Hindlimb muscle (tissue), 1 donor: Measurements from ENCODE around the gene RNLS. TPM values are rescaled to one million over a fixed set of nuclear protein-coding genes. Genes with fewer than 3 reads are reported as not detected.

Experiments used
- DNase-seq: peaks from one replicate; pipeline ENCODE4 v3.0.0-alpha.2; 2013
- polyA plus RNA-seq: library from polyadenylated mRNA; unstranded; fragments of 120-200 nt; gene quantifications from one replicate; pipeline ENCODE4 v1.2.1, GENCODE V29; 2013; ENCODE audit not compliant: insufficient read length

RNLS gene
- polyA plus RNA-seq, 1 donor = 2.7 TPM

DNA sequence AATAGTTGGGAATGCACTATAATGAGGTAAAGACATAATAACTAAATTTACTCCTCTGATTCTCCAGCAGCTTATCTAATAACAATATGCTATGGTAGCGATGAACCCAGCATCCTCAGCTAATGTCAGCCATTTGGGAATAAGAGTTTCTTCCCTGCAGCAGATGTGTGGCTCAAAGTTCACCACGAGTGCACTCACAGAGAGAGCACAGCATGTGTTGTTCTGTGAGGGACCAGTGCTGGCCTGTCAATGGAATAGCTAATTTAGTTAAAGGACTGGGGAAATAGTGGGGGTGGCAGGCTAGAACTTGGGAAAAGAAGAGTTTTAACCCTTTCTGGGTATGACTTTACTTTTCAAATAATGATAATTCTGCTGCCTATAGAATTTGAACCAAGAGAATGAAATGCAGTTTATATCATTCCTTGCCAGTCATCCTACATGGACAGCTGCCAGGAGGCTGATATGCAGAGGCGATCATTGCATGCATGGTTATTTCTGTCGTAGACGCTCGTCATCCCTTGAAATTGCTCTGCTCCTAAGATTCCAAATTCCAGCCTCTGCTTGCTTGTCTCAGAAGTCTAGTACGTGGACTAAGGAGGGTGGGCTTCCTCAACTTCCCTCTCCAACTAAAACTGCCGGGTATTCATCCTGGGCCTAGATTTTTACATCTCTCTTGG, 355.6 kb downstream of the RNLS start:
- peak; percentile 68 for DNase-seq

DNA sequence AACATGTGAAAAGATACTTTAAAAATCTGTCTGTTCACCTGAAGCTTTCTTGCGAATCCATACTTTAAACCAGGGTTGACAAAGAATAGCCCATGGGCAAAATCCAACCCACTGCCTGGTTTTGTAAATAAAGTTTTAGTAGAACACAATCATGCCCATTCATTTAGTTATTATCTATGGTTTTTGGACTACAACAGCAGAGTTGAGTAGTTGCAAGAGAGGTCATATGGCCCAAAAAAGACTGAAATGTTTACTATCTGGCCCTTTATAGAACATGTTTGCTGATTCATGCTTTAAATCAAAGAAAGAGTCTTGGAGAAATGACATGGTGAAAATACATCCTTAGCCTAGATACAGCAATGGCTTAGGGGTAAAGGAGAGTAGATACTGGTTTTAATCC, 356.2 kb downstream of the RNLS start:
- DNase-seq = no peak

DNA sequence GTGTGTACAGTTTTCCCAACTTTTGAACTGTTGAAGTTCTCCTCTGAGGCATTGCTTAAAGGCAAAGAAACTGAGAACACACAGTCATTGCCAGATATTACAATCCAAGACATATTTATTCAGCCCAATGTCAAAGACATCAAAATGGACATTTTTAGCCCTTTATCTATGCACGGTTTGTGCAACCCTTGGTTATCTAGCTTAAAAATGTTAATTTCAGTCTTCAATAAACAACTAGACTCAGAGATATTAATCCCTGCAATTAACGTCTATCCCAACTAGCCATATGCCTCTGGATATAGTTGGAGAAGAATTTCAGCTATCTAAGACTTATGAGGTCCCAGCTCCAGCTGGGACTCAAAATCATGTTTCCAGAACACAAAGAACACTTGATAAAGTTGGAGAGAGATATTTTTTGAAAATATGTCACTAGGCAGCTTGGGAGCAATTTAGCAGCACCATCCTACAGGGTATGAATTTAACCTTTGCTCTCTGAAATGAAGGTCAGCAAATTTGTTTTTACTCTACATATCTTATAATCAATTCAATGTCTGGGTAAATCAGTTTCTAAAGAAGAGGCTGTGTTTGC, 357.0 kb downstream of the RNLS start:
- no peak for DNase-seq

Other genes starting within 250 kb of the RNLS start
- gene LIPJ, start 3.4 kb upstream of the RNLS start, polyA plus RNA-seq = 0.05 TPM
- not detected for gene LIPF, start 81.1 kb upstream of the RNLS start, polyA plus RNA-seq
- not detected for gene LIPK, start 122.9 kb upstream of the RNLS start, polyA plus RNA-seq
- gene LIPN, start 176.7 kb upstream of the RNLS start, polyA plus RNA-seq = not detected
- gene LIPM, start 219.4 kb upstream of the RNLS start, polyA plus RNA-seq = not detected